Pons (tissue), 1 donor: ENCODE data around the gene CALHM6.
A peak's percentile ranks its signal among the peaks of the same experiment; 100 is the strongest.
"Not testable (repeated sequence)": the region's sequence is repeated elsewhere in the genome, so short reads cannot be mapped to it uniquely, and the experiment has no call there.

Source experiments
- DNase-seq: peaks from one replicate; pipeline ENCODE4 v3.0.0-alpha.2; 2016; ENCODE audit warnings: low spot score

The CALHM6 gene

GRCh38 chr6:116482780-116483179 lies 21.6 kb downstream of the CALHM6 start:
- DNase-seq = no peak

DNA sequence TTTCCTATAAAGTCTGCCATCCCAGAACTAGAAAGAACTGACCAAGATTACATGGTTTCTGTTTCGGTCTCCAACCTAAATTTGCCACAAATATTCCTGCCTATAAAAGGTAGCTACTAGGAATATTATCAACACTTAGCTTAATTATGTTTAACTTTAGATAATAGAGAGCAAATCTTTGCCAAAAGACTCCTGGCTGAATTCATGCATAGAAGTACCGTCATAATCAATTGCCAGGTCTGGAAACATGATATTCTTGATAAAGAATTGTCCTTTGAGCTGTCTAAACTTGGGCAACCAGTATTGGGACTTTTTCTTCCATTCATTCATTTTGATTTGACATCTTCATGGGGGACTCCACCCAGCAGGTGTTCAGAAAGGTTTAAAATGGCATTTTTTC lies 22.4 kb downstream of the CALHM6 start:
- DNase-seq = no peak

DNA sequence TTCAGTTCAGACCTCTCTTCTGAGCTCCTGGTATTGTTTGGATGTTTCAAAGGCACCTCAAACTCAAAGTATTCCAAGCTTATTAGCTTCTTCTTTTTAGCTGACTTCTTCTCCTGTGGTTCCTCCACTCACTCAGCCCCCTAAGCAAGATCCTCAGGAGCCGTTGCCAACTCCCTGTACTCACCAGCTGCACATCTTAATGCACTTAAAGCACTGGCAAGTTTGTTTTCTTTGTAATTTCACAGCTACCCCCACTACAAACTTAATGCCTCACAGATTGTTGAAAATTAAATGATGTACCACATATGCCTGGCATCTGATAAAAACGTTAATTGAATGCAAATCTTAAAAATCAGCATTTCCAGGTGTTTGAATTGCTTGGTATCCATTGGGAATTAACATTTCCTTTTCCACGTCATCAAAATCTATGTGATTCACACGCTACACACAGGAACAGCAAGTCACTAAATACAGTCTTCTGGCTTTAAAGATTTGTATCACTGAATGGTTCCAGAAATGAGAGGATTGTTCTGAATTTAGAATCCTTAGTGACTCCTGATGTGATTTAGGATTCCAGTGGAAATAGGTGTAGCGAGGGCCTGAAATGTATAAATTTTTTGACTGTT lies 24.5 kb downstream of the CALHM6 start:
- no peak for DNase-seq

- no peak for DNase-seq
Observed at GRCh38 chr6:116491610-116492330, 30.6 kb downstream of the CALHM6 start.

DNA sequence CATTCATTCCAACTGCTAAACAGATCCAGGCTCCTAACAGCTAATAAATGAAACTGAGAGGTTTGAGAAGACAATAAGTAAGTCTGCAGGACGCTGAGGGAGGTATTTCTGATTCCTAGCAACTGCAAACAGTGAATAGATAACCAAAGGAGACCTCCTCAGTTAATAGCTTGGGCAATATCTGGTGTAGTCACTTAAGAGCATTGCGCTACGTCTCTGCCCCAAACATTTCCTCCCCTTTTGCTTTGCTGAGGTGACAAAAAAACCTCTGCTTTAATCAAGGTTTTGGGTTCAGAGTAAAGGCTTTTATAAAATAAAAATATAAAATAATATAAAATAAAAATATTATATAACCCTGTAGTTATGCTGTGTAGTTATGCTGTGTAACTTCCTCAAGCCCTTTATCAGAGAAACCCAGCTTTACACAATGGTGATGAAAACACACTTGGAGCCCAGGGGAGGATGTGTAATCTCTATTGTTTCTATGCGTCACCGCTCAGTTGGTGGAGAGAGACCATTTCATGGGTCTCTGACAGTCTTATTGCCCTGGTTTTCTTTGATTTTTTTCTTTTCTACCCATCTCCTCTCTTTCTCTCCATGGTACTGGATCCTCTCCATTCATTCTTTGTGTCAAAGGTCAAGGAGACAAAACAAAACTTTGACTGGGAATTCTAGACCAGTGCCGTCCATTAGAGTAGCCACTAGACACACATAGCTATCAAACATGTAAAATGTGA lies 31.3 kb downstream of the CALHM6 start:
- no peak for DNase-seq

DNA sequence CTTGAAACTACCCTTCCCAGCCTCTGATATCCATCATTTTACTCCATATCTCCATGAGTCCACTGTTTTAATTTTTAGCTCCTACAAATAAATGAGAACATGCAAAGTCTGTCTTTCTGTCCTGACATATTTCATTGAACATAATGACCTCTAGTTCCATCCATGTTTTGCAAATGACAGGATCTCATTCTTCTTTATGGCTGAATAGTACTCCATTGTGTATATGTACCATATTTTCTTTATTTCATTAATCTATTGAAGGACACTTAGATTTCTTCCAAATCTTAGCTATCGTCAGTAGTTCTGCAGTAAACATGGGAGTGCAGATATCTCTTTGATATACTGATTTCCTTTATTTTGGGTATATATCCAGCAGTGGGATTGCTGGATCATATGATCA lies 34.0 kb downstream of the CALHM6 start:
- not testable (repeated sequence) for DNase-seq

DNA sequence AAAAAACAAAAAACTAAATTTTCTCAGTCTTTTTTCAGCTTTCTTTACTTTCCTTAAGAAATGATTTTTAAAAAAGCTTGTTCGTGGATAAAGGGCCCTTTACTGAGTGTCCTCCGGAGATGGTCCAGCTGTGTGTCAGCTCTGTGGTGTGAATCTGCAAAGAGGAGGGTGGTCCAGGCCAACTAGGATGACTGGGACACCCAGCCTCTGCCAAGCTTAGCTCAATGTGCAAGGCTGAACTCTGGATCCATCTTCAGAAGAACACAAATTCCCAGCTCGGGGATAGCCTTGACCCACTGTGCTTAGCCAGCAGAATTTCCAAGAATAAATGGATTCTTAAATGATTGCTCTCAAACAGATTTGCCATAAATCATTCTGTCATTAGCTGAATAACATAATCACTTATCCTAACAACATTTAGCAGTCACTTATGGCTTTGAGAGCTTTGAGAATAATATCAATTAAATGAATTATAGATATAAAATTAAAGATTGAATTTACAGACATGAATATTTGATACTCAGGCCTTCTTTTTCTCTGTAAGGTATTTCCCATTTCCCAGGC lies 36.0 kb downstream of the CALHM6 start:
- DNase-seq = no peak

DNA sequence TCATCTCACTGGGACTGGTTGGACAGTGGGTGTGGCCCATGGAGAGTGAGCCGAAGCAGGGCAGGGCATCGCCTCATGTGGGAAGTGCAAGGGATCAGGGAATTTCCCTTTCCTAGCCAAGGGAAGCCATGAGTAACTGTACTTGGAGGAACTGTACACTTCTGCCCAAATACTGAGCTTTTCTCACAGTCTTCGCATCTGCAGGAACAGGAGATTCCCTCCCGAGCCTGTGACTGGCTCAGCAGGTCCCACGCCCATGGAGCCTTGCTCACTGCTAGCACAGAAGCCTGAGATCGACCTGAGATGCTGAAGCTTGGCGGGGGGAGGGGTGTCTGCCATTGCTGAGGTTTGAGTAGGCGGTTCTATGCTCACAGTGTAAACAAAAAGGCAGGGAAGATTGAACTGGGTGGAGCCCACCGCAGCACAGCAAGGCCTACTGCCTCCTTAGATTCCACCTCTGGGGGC lies 39.8 kb downstream of the CALHM6 start:
- no peak for DNase-seq

DNA sequence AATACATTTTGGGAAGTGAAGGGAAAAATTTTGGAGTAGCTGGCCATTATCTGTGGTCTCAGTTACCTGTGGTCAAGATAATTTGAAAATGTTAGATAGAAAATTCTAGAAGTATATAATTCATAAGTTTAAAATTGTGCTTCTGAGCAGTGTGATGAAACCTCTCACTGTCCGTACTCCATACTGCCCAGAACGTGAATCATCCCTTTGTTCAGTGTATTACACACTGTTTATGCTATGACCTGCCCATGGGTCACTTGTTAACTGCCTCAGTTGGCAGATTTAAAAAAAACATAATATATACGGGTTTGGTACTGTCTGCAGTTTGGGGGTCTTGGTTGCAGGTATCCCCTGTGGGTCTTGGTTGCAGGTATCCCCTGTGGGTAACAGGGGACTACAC lies 46.1 kb downstream of the CALHM6 start:
- no peak for DNase-seq

DNA sequence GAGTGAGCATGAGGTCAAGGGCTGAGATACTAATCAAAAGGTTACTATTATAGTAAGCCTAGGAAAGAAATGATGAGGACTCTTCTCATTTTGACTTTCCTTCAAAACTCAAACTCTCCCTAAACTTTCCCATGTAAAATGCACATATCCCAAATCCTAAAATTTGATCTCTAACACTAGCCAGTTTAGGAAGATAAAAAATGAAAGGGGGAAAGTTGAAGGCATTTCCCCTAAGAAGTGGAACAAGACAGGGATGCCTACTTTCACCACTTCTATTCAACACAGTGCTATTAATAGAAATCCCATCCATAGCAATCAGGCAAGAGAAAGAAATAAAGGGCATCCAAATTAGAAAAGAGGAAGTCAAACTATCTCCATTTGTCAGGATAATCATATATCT lies 47.4 kb downstream of the CALHM6 start:
- no peak for DNase-seq

DNA sequence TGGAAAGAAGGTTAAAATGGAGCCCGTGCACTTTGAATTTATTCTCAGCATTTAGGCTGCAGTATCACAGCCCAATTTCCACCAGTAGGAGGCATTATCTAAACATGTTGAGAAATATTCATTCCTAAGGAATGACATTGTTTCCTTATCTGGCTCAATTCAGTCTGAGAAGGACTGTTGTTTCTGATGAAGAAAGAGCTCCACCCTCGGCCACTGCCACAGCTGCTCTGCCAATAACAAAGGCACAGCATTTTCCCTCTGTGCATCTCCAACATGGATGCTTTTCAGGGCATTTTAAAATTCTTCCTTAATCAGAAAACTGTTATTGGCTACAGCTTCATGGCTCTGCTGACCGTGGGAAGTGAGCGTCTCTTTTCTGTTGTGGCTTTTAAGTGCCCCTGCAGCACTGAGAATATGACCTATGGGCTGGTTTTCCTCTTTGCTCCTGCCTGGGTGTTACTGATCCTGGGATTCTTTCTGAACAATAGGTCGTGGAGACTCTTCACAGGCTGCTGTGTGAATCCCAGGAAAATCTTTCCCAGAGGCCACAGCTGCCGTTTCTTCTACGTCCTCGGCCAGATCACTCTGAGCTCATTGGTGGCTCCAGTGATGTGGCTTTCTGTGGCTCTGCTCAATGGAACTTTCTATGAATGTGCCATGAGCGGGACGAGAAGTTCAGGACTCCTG lies 50.4 kb downstream of the CALHM6 start, which contains the start of gene CALHM5:
Gene CALHM5, plus strand, starts transcription at position 216 of the 687 bp plus-strand sequence. Its CDS starts 58 bp downstream, at position 274.
- peak; percentile 48 for DNase-seq

- no peak for DNase-seq
Observed at GRCh38 chr6:116512111-116512559, 51.0 kb downstream of the CALHM6 start.

DNA sequence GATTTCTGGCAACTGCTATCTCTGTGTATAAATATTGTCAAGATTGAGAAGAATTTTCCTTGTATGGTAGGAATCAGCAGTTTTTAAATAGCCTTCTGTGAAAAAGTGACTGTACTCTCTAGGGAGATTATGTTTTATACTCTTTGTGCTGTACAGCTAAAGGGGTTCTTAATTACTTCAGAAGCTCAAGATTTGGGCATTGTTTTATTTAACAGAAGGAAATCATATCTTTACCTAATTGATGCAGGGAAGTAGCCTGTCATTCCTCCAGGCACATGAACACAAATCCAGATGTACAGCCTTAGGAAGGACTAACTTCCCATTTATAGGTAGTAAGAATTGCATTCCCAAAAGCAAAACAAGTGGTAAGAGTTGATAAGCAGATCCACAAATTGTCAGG lies 51.6 kb downstream of the CALHM6 start:
- no peak for DNase-seq
